Measurements from ENCODE around the gene LAMB2. TPM values are rescaled to one million over a fixed set of nuclear protein-coding genes. Genes with fewer than 3 reads are reported as not detected.

LAMB2 gene
- total and polyA plus RNA-seq, 10 donors = 97.7 to 376 (median 274) TPM

GRCh38 chr3:49123687-49124086, 9.2 kb downstream of the LAMB2 start:
- WGBS, 5 donors = 93 to 96% (median 95%) methylated on average over 8 to 17 of the region's 17 CpGs
- no peak overlapping the region for H3K27ac ChIP-seq
- intact Hi-C loops (cut with DNase I; ENCODE audit: low total_unique reads) = no loop called here
- no peaks in the 10 kb centered on the region for H3K9me3 ChIP-seq
- H3K4me1 ChIP-seq = peaks cover 13 to 25% (median 22%) of the 10 kb centered on the region in 6 donors
- TF ChIP-seq POLR2AphosphoS5 (IDR thresholded peaks at IDR 0.05) = no peak
- TF ChIP-seq, protein P1, sequence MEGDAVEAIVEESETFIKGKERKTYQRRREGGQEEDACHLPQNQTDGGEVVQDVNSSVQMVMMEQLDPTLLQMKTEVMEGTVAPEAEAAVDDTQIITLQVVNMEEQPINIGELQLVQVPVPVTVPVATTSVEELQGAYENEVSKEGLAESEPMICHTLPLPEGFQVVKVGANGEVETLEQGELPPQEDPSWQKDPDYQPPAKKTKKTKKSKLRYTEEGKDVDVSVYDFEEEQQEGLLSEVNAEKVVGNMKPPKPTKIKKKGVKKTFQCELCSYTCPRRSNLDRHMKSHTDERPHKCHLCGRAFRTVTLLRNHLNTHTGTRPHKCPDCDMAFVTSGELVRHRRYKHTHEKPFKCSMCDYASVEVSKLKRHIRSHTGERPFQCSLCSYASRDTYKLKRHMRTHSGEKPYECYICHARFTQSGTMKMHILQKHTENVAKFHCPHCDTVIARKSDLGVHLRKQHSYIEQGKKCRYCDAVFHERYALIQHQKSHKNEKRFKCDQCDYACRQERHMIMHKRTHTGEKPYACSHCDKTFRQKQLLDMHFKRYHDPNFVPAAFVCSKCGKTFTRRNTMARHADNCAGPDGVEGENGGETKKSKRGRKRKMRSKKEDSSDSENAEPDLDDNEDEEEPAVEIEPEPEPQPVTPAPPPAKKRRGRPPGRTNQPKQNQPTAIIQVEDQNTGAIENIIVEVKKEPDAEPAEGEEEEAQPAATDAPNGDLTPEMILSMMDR (IDR thresholded peaks at IDR 0.05 in 8 of 11, conservative IDR thresholded peaks at IDR 0.05 in 3 of 11) = no peak
- TF ChIP-seq POLR2A (IDR thresholded peaks at IDR 0.05) = no peak
- no peaks in the 10 kb centered on the region for H3K27me3 ChIP-seq (replicated peaks in 1 of 7)
- peaks cover 0 to 79% (median 41%) of the 10 kb centered on the region in 6 donors for H3K36me3 ChIP-seq
- no peak for DNase-seq
- no peak overlapping the region for H3K4me3 ChIP-seq

GRCh38 chr3:49122886-49123545, 9.8 kb downstream of the LAMB2 start:
- WGBS, 5 donors = 89 to 97% (median 94%) methylated on average over 10 to 17 of the region's 17 CpGs
- Histone ChIP-seq H3K4me3 (no peak overlapping the region), H3K4me1 (peaks cover 13 to 32% (median 26%) of the 10 kb centered on the region in 6 donors), H3K27me3 (replicated peaks in 1 of 7) (no peaks in the 10 kb centered on the region), H3K27ac (no peak overlapping the region), H3K36me3 (peaks cover 0 to 79% (median 47%) of the 10 kb centered on the region in 6 donors), H3K9me3 (no peaks in the 10 kb centered on the region)
- DNase-seq = no peak
- TF ChIP-seq POLR2A (IDR thresholded peaks at IDR 0.05) = no peak
- TF ChIP-seq POLR2AphosphoS5 (IDR thresholded peaks at IDR 0.05) = peak in 2 of 3 donors; percentile 11 to 21
- TF ChIP-seq, protein P1 (IDR thresholded peaks at IDR 0.05 in 8 of 11, conservative IDR thresholded peaks at IDR 0.05 in 3 of 11) = no peak
- intact Hi-C loops (cut with DNase I; ENCODE audit: low total_unique reads) = no loop called here

DNA sequence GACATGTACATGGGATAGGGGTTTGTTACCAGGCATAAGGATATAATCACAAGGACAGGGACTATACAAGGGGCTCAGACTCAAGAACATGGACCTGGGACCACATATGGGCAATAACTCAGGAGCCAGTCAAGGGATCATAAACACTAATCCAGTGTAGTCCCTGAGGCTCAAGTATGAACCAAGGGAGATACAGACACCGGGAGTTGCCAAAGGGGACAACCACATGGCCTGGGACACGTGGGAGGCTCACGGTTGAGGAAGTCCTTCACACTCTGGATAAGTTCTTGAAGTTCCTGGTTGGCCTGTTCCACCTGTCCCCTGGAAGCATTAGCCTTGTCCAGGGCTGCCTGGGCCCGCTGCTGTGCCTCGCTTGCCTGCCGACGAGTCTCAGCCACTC, 10.4 kb downstream of the LAMB2 start:
- 80 to 92% (median 90%) methylated on average over 7 of the region's 7 CpGs for WGBS, 5 donors
- Histone ChIP-seq H3K27ac (no peak overlapping the region), H3K4me3 (no peak overlapping the region), H3K36me3 (peaks cover under 1 to 79% (median 53%) of the 10 kb centered on the region in 6 donors), H3K9me3 (no peaks in the 10 kb centered on the region), H3K27me3 (replicated peaks in 1 of 7) (no peaks in the 10 kb centered on the region), H3K4me1 (peaks cover 13 to 38% (median 27%) of the 10 kb centered on the region in 6 donors)
- TF ChIP-seq, protein P1 (IDR thresholded peaks at IDR 0.05 in 8 of 11, conservative IDR thresholded peaks at IDR 0.05 in 3 of 11) = no peak
- TF ChIP-seq POLR2AphosphoS5 (IDR thresholded peaks at IDR 0.05) (no peak), POLR2A (IDR thresholded peaks at IDR 0.05) (no peak)
- intact Hi-C loops (cut with DNase I; ENCODE audit: low total_unique reads) = no loop called here
- no peak for DNase-seq

- peaks cover 5 to 79% (median 57%) of the 10 kb centered on the region in 6 donors for H3K36me3 ChIP-seq
- no peak for TF ChIP-seq POLR2A (IDR thresholded peaks at IDR 0.05)
- TF ChIP-seq, protein P1 (IDR thresholded peaks at IDR 0.05 in 8 of 11, conservative IDR thresholded peaks at IDR 0.05 in 3 of 11) = no peak
- TF ChIP-seq POLR2AphosphoS5 (IDR thresholded peaks at IDR 0.05) = no peak
- DNase-seq = no peak
- intact Hi-C loops (cut with DNase I; ENCODE audit: low total_unique reads) = no loop called here
- H3K4me3 ChIP-seq = no peak overlapping the region
- H3K4me1 ChIP-seq = peaks cover 13 to 38% (median 28%) of the 10 kb centered on the region in 6 donors
- peak overlapping the region in 2 of 8 donors; percentile 96 to 98 for H3K27ac ChIP-seq
- H3K27me3 ChIP-seq (replicated peaks in 1 of 7) = no peaks in the 10 kb centered on the region
- no peaks in the 10 kb centered on the region for H3K9me3 ChIP-seq
- WGBS, 5 donors = 94 to 100% (median 98%) methylated on average over 5 to 12 of the region's 12 CpGs
Measured at GRCh38 chr3:49122022-49122421, 10.8 kb downstream of the LAMB2 start.
